HFFc6 (cell line): ENCODE measurements around the gene SEMA4B. TPM values are rescaled to one million over a fixed set of nuclear protein-coding genes. Genes with fewer than 3 reads are reported as not detected.
"Not testable (repeated sequence)": the region's sequence is repeated elsewhere in the genome, so short reads cannot be mapped to it uniquely, and the experiment has no call there.

Experiments used
- DNase-seq: peaks from one replicate; pipeline ENCODE4 v3.0.0-alpha.2; 2018
- H3K27ac Mint-ChIP-seq: 2 replicates; pipeline ENCODE4 v1.8.0; 2020; ENCODE audit warnings: mild to moderate bottlenecking, mixed read lengths
- H3K27me3 Mint-ChIP-seq: 2 replicates; pipeline ENCODE4 v1.8.0; 2021; ENCODE audit warnings: mild to moderate bottlenecking, moderate library complexity, mixed read lengths; ENCODE audit not compliant: insufficient read depth
- H3K36me3 Mint-ChIP-seq: 2 replicates; pipeline ENCODE4 v1.8.0; 2021; ENCODE audit warnings: low read depth, mixed read lengths
- H3K4me1 Mint-ChIP-seq: 2 replicates; pipeline ENCODE4 v1.8.0; 2020; ENCODE audit warnings: low read depth, mixed read lengths
- H3K4me3 Mint-ChIP-seq: 2 replicates; pipeline ENCODE4 v1.8.0; 2020; ENCODE audit warnings: mild to moderate bottlenecking, moderate library complexity, mixed read lengths
- H3K9me3 Mint-ChIP-seq: 2 replicates; pipeline ENCODE4 v1.8.0; 2020; ENCODE audit warnings: mild to moderate bottlenecking, mixed read lengths
- CTCF ChIP-seq: fragments of 200-600 bp; sonication (generic); IDR thresholded peaks from 2 replicates; pipeline ENCODE4 v1.5.0; 2021; ENCODE audit warnings: antibody characterized with exemption, mild to moderate bottlenecking
- total RNA-seq, 6 experiments: library from RNA; stranded (reverse); fragmentation: NEBNext Ultra II Directional; extraction: Animal tissue kit (Norgen Biotek cat#: 25700); gene quantifications; 2 replicates in 1 of 6; 3 replicates in 5 of 6; pipeline ENCODE4 v1.2.3, GENCODE V29; 2021

SEMA4B gene
- total RNA-seq, 6 experiments from 2014 or later, result 5.6 to 7.7 (median 7.2) TPM

GRCh38 chr15:90159213-90159612 is 41.9 kb upstream of the SEMA4B start:
- no peaks in the 10 kb centered on the region for H3K36me3 Mint-ChIP-seq
- H3K27me3 Mint-ChIP-seq, result no peaks in the 10 kb centered on the region; the same call in 1 of the 2 replicates
- H3K4me1 Mint-ChIP-seq, result peaks cover 33% of the 10 kb centered on the region
- TF ChIP-seq CTCF, result no peak
- H3K4me3 Mint-ChIP-seq, result no peak overlapping the region; the same call in 1 of the 2 replicates
- no peak for DNase-seq
- H3K27ac Mint-ChIP-seq, result no peak overlapping the region
- no peaks in the 10 kb centered on the region for H3K9me3 Mint-ChIP-seq

GRCh38 chr15:90160781-90161727 is 40.1 kb upstream of the SEMA4B start:
- peaks cover 32% of the 10 kb centered on the region for H3K4me1 Mint-ChIP-seq
- no peaks in the 10 kb centered on the region for H3K9me3 Mint-ChIP-seq
- H3K36me3 Mint-ChIP-seq, result no peaks in the 10 kb centered on the region
- H3K4me3 Mint-ChIP-seq, result no peak overlapping the region
- no peaks in the 10 kb centered on the region; the same call in 1 of the 2 replicates for H3K27me3 Mint-ChIP-seq
- no peak overlapping the region for H3K27ac Mint-ChIP-seq
- TF ChIP-seq CTCF, result no peak
- no peak for DNase-seq

GRCh38 chr15:90161950-90162361 is 39.2 kb upstream of the SEMA4B start:
- Mint-ChIP-seq H3K27ac (no peak overlapping the region), H3K9me3 (no peaks in the 10 kb centered on the region), H3K4me3 (no peak overlapping the region), H3K36me3 (no peaks in the 10 kb centered on the region), H3K4me1 (peaks cover 38% of the 10 kb centered on the region), H3K27me3 (no peaks in the 10 kb centered on the region; the same call in 1 of the 2 replicates)
- no peak for TF ChIP-seq CTCF
- no peak for DNase-seq

GRCh38 chr15:90162956-90163355 is 38.2 kb upstream of the SEMA4B start:
- Mint-ChIP-seq H3K4me1 (peaks cover 31% of the 10 kb centered on the region), H3K9me3 (no peaks in the 10 kb centered on the region), H3K27me3 (no peaks in the 10 kb centered on the region; the same call in 1 of the 2 replicates), H3K4me3 (no peak overlapping the region), H3K27ac (no peak overlapping the region), H3K36me3 (no peaks in the 10 kb centered on the region; the same call in 1 of the 2 replicates)
- DNase-seq, result no peak
- TF ChIP-seq CTCF, result no peak

GRCh38 chr15:90164239-90164638 is 36.9 kb upstream of the SEMA4B start:
- not testable (repeated sequence) for DNase-seq, H3K27me3 Mint-ChIP-seq, H3K4me3 Mint-ChIP-seq, H3K36me3 Mint-ChIP-seq, H3K9me3 Mint-ChIP-seq, H3K27ac Mint-ChIP-seq
- peaks cover 18% of the 10 kb centered on the region for H3K4me1 Mint-ChIP-seq

GRCh38 chr15:90165157-90165556 is 36.0 kb upstream of the SEMA4B start:
- no peaks in the 10 kb centered on the region for H3K9me3 Mint-ChIP-seq
- H3K36me3 Mint-ChIP-seq, result no peaks in the 10 kb centered on the region; the same call in 1 of the 2 replicates
- peaks cover 17% of the 10 kb centered on the region for H3K4me1 Mint-ChIP-seq
- no peak; the same call in 1 of the 2 replicates for TF ChIP-seq CTCF
- no peak for DNase-seq
- peak overlapping the region; percentile 79 for H3K27ac Mint-ChIP-seq
- no peak overlapping the region for H3K4me3 Mint-ChIP-seq
- no peaks in the 10 kb centered on the region; the same call in 1 of the 2 replicates for H3K27me3 Mint-ChIP-seq
